ENCODE data around the gene RAB11A.

GRCh38 chr15:65920825-65921309 lies 51.6 kb downstream of the RAB11A start:
- TF ChIP-seq, protein P1, sequence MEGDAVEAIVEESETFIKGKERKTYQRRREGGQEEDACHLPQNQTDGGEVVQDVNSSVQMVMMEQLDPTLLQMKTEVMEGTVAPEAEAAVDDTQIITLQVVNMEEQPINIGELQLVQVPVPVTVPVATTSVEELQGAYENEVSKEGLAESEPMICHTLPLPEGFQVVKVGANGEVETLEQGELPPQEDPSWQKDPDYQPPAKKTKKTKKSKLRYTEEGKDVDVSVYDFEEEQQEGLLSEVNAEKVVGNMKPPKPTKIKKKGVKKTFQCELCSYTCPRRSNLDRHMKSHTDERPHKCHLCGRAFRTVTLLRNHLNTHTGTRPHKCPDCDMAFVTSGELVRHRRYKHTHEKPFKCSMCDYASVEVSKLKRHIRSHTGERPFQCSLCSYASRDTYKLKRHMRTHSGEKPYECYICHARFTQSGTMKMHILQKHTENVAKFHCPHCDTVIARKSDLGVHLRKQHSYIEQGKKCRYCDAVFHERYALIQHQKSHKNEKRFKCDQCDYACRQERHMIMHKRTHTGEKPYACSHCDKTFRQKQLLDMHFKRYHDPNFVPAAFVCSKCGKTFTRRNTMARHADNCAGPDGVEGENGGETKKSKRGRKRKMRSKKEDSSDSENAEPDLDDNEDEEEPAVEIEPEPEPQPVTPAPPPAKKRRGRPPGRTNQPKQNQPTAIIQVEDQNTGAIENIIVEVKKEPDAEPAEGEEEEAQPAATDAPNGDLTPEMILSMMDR (IDR thresholded peaks at IDR 0.05; ENCODE audit: low read depth, low read length, poor library complexity, severe bottlenecking), result no peak
- TF ChIP-seq EZH2phosphoT487 (IDR thresholded peaks at IDR 0.05; ENCODE audit: borderline replicate concordance, low read length), result no peak

Data from DOHH2 (cell line).